ENCODE results near the gene CHD8. TPM values are rescaled to one million over a fixed set of nuclear protein-coding genes. Genes with fewer than 3 reads are reported as not detected.

CHD8 gene
- total RNA-seq, 1 donor from 2014 or later = 149 TPM

- H3K9me3 Mint-ChIP-seq (ENCODE audit: low read depth) = no peaks in the 10 kb centered on the region
- DNase-seq (ENCODE audit: low spot score, unreplicated experiment) = no peak
- no peak for TF ChIP-seq CTCF (IDR thresholded peaks at IDR 0.05; ENCODE audit: unreplicated experiment)
- H3K27ac Mint-ChIP-seq = no peak overlapping the region
- no peaks in the 10 kb centered on the region for H3K4me1 Mint-ChIP-seq (ENCODE audit: low read depth)
- H3K27me3 Mint-ChIP-seq = no peaks in the 10 kb centered on the region
- no peak overlapping the region for H3K4me3 Mint-ChIP-seq (ENCODE audit: low read depth)
- peaks cover 38% of the 10 kb centered on the region for H3K36me3 Mint-ChIP-seq (ENCODE audit: insufficient read depth)
These were observed 56.5 kb downstream of the CHD8 start for GRCh38 chr14:21399311-21399870.

- Mint-ChIP-seq H3K4me1 (ENCODE audit: low read depth) (no peaks in the 10 kb centered on the region), H3K36me3 (ENCODE audit: insufficient read depth) (peaks cover 43% of the 10 kb centered on the region), H3K9me3 (ENCODE audit: low read depth) (no peaks in the 10 kb centered on the region), H3K27me3 (no peaks in the 10 kb centered on the region), H3K4me3 (ENCODE audit: low read depth) (no peak overlapping the region), H3K27ac (peak overlapping the region; percentile 57)
- DNase-seq (ENCODE audit: low spot score, unreplicated experiment) = no peak
- TF ChIP-seq CTCF (IDR thresholded peaks at IDR 0.05; ENCODE audit: unreplicated experiment) = no peak
These were observed 57.0 kb downstream of the CHD8 start for GRCh38 chr14:21398901-21399300.

GRCh38 chr14:21395450-21395849 is 60.5 kb downstream of the CHD8 start:
- no peak for DNase-seq (ENCODE audit: low spot score, unreplicated experiment)
- no peak overlapping the region for H3K27ac Mint-ChIP-seq
- peaks cover 41% of the 10 kb centered on the region for H3K36me3 Mint-ChIP-seq (ENCODE audit: insufficient read depth)
- TF ChIP-seq CTCF (IDR thresholded peaks at IDR 0.05; ENCODE audit: unreplicated experiment) = no peak
- no peaks in the 10 kb centered on the region for H3K9me3 Mint-ChIP-seq (ENCODE audit: low read depth)
- H3K27me3 Mint-ChIP-seq = no peaks in the 10 kb centered on the region
- no peaks in the 10 kb centered on the region for H3K4me1 Mint-ChIP-seq (ENCODE audit: low read depth)
- no peak overlapping the region for H3K4me3 Mint-ChIP-seq (ENCODE audit: low read depth)

GRCh38 chr14:21385188-21385904 is 70.6 kb downstream of the CHD8 start:
- peaks cover 8% of the 10 kb centered on the region for H3K36me3 Mint-ChIP-seq (ENCODE audit: insufficient read depth)
- peaks cover 23% of the 10 kb centered on the region for H3K4me1 Mint-ChIP-seq (ENCODE audit: low read depth)
- H3K27me3 Mint-ChIP-seq = no peaks in the 10 kb centered on the region
- peak overlapping the region; percentile 100 for H3K27ac Mint-ChIP-seq
- H3K9me3 Mint-ChIP-seq (ENCODE audit: low read depth) = no peaks in the 10 kb centered on the region
- H3K4me3 Mint-ChIP-seq (ENCODE audit: low read depth) = peak overlapping the region; percentile 89
- TF ChIP-seq CTCF (IDR thresholded peaks at IDR 0.05; ENCODE audit: unreplicated experiment) = no peak
- no peak for DNase-seq (ENCODE audit: low spot score, unreplicated experiment)

GRCh38 chr14:21384494-21384851 is 71.5 kb downstream of the CHD8 start:
- H3K4me1 Mint-ChIP-seq (ENCODE audit: low read depth) = peaks cover 23% of the 10 kb centered on the region
- DNase-seq (ENCODE audit: low spot score, unreplicated experiment) = no peak
- H3K27me3 Mint-ChIP-seq = no peaks in the 10 kb centered on the region
- peaks cover 7% of the 10 kb centered on the region for H3K36me3 Mint-ChIP-seq (ENCODE audit: insufficient read depth)
- no peaks in the 10 kb centered on the region for H3K9me3 Mint-ChIP-seq (ENCODE audit: low read depth)
- peak overlapping the region; percentile 89 for H3K4me3 Mint-ChIP-seq (ENCODE audit: low read depth)
- no peak for TF ChIP-seq CTCF (IDR thresholded peaks at IDR 0.05; ENCODE audit: unreplicated experiment)
- peak overlapping the region; percentile 100 for H3K27ac Mint-ChIP-seq
